ENCODE results near the gene CCDC73. TPM values are rescaled to one million over a fixed set of nuclear protein-coding genes. Genes with fewer than 3 reads are reported as not detected.
"Not testable (repeated sequence)": the region's sequence is repeated elsewhere in the genome, so short reads cannot be mapped to it uniquely, and the experiment has no call there.

The CCDC73 gene
- total RNA-seq, 1 donor from 2014 or later: not detected

- Mint-ChIP-seq H3K27ac (no peak overlapping the region), H3K4me3 (ENCODE audit: low read depth) (no peak overlapping the region), H3K9me3 (ENCODE audit: low read depth) (no peaks in the 10 kb centered on the region), H3K27me3 (peaks cover 19% of the 10 kb centered on the region), H3K4me1 (ENCODE audit: low read depth) (peaks cover 6% of the 10 kb centered on the region), H3K36me3 (ENCODE audit: insufficient read depth) (no peaks in the 10 kb centered on the region)
- DNase-seq (ENCODE audit: low spot score, unreplicated experiment): no peak
- no peak for TF ChIP-seq CTCF (IDR thresholded peaks at IDR 0.05; ENCODE audit: unreplicated experiment)
Measured at GRCh38 chr11:32792111-32792947, 2.1 kb downstream of the CCDC73 start.

GRCh38 chr11:32790916-32791315 is 3.5 kb downstream of the CCDC73 start:
- Mint-ChIP-seq H3K27ac (no peak overlapping the region), H3K36me3 (ENCODE audit: insufficient read depth) (no peaks in the 10 kb centered on the region), H3K4me3 (ENCODE audit: low read depth) (no peak overlapping the region), H3K9me3 (ENCODE audit: low read depth) (no peaks in the 10 kb centered on the region), H3K27me3 (peaks cover 17% of the 10 kb centered on the region), H3K4me1 (ENCODE audit: low read depth) (peaks cover 6% of the 10 kb centered on the region)
- TF ChIP-seq CTCF (IDR thresholded peaks at IDR 0.05; ENCODE audit: unreplicated experiment): no peak
- no peak for DNase-seq (ENCODE audit: low spot score, unreplicated experiment)

- Mint-ChIP-seq H3K4me3 (ENCODE audit: low read depth) (no peak overlapping the region), H3K9me3 (ENCODE audit: low read depth) (no peaks in the 10 kb centered on the region), H3K27me3 (peaks cover 6% of the 10 kb centered on the region), H3K27ac (no peak overlapping the region), H3K4me1 (ENCODE audit: low read depth) (peaks cover 3% of the 10 kb centered on the region), H3K36me3 (ENCODE audit: insufficient read depth) (no peaks in the 10 kb centered on the region)
- DNase-seq (ENCODE audit: low spot score, unreplicated experiment): no peak
- TF ChIP-seq CTCF (IDR thresholded peaks at IDR 0.05; ENCODE audit: unreplicated experiment): no peak
Measured at GRCh38 chr11:32786811-32787210, 7.7 kb downstream of the CCDC73 start.

- Mint-ChIP-seq H3K36me3 (ENCODE audit: insufficient read depth) (no peaks in the 10 kb centered on the region), H3K4me1 (ENCODE audit: low read depth) (no peaks in the 10 kb centered on the region), H3K4me3 (ENCODE audit: low read depth) (no peak overlapping the region)
Measured at GRCh38 chr11:32785262-32785661, 9.2 kb downstream of the CCDC73 start.

GRCh38 chr11:32781721-32782120 is 12.7 kb downstream of the CCDC73 start:
- Mint-ChIP-seq H3K4me3 (ENCODE audit: low read depth) (no peak overlapping the region), H3K36me3 (ENCODE audit: insufficient read depth) (no peaks in the 10 kb centered on the region), H3K4me1 (ENCODE audit: low read depth) (peaks cover 4% of the 10 kb centered on the region), H3K27me3 (no peaks in the 10 kb centered on the region), H3K27ac (peak overlapping the region; percentile 76), H3K9me3 (ENCODE audit: low read depth) (no peaks in the 10 kb centered on the region)
- TF ChIP-seq CTCF (IDR thresholded peaks at IDR 0.05; ENCODE audit: unreplicated experiment): no peak
- DNase-seq (ENCODE audit: low spot score, unreplicated experiment): no peak

More at GRCh38 chr11:32785262-32785661, 9.2 kb downstream of the CCDC73 start:
- Mint-ChIP-seq H3K9me3 (ENCODE audit: low read depth) (no peaks in the 10 kb centered on the region), H3K27me3 (peaks cover 6% of the 10 kb centered on the region), H3K27ac (no peak overlapping the region)
- TF ChIP-seq CTCF (IDR thresholded peaks at IDR 0.05; ENCODE audit: unreplicated experiment): no peak
- no peak for DNase-seq (ENCODE audit: low spot score, unreplicated experiment)

GRCh38 chr11:32780839-32781238 is 13.6 kb downstream of the CCDC73 start:
- not testable (repeated sequence) for H3K4me1 Mint-ChIP-seq (ENCODE audit: low read depth); H3K4me3 Mint-ChIP-seq (ENCODE audit: low read depth); H3K27ac Mint-ChIP-seq; H3K9me3 Mint-ChIP-seq (ENCODE audit: low read depth); DNase-seq (ENCODE audit: low spot score, unreplicated experiment); H3K36me3 Mint-ChIP-seq (ENCODE audit: insufficient read depth); H3K27me3 Mint-ChIP-seq
